ENCODE measurements around the gene CENPT. TPM values are rescaled to one million over a fixed set of nuclear protein-coding genes. Genes with fewer than 3 reads are reported as not detected.

Gene CENPT, protein sequence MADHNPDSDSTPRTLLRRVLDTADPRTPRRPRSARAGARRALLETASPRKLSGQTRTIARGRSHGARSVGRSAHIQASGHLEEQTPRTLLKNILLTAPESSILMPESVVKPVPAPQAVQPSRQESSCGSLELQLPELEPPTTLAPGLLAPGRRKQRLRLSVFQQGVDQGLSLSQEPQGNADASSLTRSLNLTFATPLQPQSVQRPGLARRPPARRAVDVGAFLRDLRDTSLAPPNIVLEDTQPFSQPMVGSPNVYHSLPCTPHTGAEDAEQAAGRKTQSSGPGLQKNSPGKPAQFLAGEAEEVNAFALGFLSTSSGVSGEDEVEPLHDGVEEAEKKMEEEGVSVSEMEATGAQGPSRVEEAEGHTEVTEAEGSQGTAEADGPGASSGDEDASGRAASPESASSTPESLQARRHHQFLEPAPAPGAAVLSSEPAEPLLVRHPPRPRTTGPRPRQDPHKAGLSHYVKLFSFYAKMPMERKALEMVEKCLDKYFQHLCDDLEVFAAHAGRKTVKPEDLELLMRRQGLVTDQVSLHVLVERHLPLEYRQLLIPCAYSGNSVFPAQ
- total RNA-seq (2022; extraction: Qiagen RNA extraction) = 25.7 to 33.9 TPM (median 29.4 TPM) in 5 replicates

DNA sequence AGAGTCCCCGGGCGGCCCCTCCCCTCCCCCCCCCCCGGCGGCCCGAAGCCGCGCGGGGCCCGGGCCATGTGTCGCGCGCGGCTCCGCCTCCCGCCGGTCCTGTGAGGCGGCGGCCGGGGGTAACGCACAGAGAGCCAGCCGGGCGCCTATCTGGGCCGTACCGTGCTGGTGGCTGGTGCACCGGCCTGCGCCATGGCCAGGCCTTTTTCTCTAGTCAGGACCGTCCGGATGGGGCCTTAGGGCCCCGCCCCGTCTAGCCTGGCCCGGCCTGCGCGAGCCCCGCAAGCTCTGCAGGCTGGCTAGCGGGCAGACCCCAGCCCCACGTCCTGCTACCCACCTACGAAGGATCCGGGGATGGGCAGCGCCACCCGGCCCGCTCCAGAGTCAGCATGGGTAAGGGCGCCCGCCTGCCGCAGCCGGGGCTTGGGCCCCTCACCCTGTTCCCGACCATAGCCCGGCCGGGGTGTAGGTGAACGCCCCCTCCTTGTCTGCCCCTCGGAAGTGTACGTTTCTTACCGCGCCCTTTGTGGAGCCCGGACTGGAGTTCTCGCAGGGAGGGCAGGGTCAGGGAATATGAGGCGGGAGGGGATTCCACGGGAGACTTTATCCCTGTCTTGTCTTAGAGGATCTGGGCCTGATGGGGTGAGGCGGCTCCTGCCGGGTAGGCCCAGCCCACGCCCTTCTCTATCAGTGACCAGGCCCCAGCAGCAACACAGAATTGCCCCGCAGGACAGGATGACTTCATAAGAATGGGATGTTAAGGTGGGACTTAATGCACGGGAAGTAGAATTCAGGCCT lies at the start of gene CENPT:
Gene CENPT, minus strand, starts transcription at position 630 of the 798 bp plus-strand sequence. CDS start 13,834 bp downstream, outside the sequence.

DNA sequence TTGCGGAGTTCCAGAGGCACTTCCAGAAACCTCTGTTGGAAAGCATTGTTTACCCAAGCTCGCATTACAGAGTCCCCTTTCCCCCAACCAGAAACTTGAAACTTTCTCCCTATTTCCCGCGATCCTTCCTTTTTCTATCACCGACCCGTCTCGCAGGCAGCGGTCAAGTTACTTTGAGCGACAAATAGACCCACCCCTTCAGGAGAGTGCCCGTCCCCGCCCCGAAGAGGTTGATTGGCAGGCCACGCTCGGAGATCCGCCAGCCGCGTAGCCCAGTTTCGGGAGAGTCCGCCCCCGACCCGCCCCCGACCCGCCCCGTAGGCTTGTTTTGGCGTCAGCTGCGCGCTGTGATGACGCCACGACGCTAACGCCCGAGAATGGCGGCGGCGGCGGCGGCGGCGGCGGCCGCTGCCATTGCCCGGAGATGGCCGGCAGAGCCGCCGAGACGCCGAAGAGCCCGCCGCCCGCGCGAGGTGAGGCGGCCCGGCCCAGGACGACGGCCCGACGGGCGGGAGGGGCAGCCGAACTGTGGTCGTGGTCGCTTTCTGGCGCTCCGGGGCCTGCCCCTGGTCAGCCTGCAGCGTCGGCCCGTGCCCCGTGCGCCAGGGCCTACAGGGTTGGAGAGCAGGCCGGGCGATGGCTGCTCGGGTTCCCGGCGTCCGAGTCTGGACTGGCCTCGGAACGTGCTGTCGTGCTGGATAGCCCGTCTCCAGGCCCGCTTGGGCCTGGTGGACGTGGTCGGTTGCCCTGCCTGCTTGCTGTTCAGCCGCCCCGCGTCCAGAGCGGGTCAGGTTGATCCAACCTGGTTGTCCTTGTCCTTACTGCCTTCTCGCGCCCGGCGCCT lies 45.6 kb upstream of the CENPT start, which contains the start of gene PSKH1:
Gene PSKH1, plus strand, starts transcription at position 356 of the 844 bp plus-strand sequence. CDS start 15,496 bp downstream, outside the sequence.

DNA sequence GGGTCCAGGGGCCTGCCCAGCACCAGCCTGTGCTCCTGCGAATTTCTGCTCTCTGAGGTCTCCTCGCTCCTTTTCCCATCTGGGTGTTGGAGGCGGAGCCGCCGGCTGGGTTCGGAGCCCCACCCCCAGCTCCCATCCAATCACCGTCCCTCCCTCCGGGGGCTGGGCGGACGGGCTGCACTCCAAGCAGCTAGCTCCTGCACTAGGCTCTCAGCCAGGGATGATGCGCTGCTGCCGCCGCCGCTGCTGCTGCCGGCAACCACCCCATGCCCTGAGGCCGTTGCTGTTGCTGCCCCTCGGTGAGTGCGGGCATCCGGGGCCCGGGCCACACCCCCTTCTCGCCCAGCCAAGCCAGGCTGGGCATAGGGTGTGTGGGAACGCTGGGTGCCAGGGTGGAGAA lies 37.2 kb upstream of the CENPT start, which contains the start of gene NRN1L:
Gene NRN1L, plus strand, starts transcription at position 202 of the 400 bp plus-strand sequence. Its CDS starts 19 bp downstream, at position 221.

DNA sequence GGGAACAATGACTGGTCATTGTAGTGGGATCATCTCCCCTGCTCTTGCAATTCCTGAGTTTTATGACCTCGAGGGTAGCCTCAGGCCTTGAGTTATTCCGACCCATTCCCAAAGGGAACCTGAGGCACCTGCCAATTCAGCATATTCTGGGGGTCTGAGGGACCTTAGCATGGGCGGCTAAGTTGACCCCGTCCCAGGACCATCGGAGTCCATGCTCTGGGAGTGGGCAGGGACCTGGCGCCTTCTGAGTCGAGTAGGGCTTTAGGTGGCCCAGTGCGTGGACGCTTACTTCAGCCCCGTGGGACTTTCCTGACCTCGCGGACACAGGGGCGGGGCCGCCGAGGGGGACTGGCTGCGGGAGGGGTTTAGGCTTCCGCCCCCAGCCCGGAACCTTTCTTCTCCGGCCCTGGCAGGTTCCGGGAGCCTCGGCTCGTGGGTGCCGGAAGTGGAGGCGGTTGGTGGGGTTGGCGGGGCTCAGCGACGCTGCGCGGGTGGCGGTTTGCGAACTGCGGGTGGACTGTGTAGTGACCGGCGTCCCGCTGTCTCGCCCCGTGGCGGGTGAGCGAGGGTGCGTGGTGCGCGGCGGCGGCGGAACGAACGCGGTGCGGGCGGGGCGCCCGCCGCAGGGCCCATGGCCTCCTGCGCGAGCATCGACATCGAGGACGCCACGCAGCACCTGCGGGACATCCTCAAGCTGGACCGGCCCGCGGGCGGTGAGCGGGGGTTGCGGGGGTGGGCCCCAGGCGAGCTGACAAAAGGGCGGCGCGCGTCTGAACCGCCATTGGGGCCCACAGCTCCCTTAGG lies 25.3 kb upstream of the CENPT start, which contains the start of gene EDC4:
Gene EDC4, plus strand, starts transcription at position 422 of the 804 bp plus-strand sequence. Its CDS starts 210 bp downstream, at position 632.

DNA sequence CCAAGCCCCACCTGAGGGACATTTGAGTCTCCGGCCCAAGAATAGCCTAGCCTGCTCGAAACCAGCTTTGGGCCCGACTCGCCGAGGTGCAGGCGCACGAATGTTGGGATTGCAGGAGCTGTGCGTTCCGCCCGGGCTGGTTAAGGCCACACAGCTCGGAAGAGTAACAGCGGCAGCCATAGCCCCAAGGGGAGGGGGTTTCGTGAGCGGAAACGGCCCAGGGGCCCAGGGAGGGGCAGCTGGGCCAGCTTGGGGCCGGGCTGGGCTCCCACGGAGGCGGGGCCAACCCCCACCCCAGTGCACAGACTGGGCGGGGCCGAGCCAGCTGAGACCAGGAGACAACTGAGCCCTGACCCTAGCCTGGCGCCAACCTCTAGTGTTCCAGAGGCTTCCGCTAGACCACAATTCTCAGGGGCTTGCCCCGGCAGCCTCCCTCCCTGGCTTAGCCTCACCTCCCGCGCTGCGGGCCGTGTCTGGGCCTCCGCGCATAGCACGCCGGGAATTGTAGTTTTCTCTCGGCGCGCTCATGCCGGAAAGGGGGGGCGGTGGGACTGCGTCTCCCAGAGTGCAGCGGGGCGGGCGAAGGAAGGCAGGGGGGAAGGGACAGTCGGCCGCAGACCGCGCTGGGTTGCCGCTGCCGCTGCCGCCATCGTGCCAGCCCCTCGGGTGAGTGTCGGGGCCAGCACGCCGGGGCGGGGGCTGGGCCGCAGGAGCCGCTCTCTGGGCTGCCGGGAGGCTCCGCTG lies 1.0 kb downstream of the CENPT start, which contains the start of gene NUTF2:
Gene NUTF2, plus strand, starts transcription at position 614 of the 744 bp plus-strand sequence. CDS start 18,198 bp downstream, outside the sequence.

DNA sequence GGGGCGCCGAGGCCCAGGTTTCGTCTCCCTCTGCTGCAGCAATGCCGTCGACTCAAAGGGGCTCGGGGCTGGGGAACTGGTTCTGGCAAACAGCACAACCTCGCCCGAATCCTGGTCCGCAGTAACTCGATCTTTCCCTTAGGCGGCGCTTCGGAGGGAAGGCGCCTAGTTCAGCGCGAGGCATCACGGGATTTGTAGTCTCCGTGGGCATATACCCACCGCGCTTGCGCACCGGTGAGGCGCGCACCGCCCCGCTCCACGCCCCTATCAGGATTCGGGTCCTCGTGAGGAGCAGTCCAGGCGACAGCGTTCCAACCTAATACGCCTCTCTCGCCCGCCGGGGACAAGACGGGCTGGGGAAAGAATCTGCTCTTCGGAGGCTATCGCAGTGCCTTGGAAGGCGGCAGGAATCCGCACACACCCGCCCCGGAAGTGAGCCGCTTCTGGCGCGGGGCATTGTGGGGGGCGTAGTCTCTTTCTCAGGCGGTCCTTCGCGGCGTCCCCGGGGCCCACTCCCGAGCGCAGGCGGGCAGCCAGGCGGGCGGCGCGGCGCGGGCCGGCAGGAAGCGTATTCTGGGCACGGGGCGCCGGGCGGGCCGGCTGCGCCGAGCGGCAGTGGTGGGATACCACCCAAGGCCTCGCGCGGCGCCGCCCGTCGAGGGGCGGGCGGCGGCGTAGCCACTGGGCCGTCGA lies 5.5 kb downstream of the CENPT start, which contains the start of gene THAP11:
Gene THAP11, plus strand, starts transcription at position 505 of the 693 bp plus-strand sequence. CDS start 235 bp downstream, outside the sequence.

DNA sequence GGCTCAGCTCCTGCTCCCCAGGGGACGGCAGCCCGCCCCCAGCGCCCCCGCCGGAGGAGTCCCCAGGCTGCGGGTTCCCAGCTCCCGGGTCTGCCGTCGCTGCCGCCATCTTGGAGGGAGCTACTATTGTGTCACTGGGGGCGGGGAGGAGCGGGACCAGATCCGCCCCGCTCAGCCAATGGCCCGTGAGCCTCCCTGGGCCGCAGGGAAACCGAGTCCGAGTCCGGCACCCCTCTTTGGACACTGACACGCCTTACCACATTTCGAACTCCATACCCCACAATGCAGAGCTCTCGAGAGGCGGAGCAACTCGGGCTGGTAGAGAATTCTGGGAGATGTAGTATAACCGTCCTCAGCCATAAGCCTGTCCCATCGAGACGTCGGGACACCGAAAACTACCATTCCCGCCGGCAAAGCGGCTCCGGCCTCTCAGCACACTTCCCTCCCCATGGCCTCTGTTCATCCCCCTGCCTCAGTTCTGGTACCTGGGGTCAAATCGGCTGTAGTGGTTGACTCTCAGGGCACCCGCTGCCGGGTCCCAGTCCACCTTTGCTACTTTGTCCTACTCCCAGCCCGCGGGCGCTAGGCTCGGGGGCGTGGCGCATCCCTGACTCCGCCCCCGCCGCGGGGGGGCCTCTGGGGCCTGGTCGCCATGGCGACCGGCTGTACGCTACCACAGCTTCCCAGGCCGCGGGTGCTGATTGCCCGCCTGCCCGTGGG lies 40.9 kb downstream of the CENPT start, which contains the start of the genes RANBP10 and TSNAXIP1:
Gene RANBP10, minus strand, starts transcription at position 133 of the 720 bp plus-strand sequence. Its CDS starts 24 bp downstream, at position 109.
Gene TSNAXIP1, plus strand, starts transcription at position 462 of the 720 bp plus-strand sequence. CDS start 261 bp downstream, outside the sequence.

Other genes with a start within 250 kb of the CENPT start
- 1.3 to 1.8 TPM (median 1.7 TPM) in 5 replicates for gene CARMIL2, start 202.5 kb downstream of the CENPT start, total RNA-seq (2022; extraction: Qiagen RNA extraction)
- 27.6 to 38.3 TPM (median 36.3 TPM) in 5 replicates for gene ACD, start 187.4 kb downstream of the CENPT start, total RNA-seq (2022; extraction: Qiagen RNA extraction)
- 1.0 to 2.3 TPM (median 1.8 TPM) in 5 replicates for gene PARD6A, start 186.7 kb downstream of the CENPT start, total RNA-seq (2022; extraction: Qiagen RNA extraction)
- gene ENKD1, start 180.9 kb downstream of the CENPT start, total RNA-seq (2022; extraction: Qiagen RNA extraction) = 6.7 to 12.9 TPM (median 12.3 TPM) in 5 replicates
- gene C16orf86, start 180.9 kb downstream of the CENPT start, total RNA-seq (2022; extraction: Qiagen RNA extraction) = 0.16 to 0.19 TPM (median 0.18 TPM) in 3 of 5 replicates, not detected in the others
- gene GFOD2, start 128.4 kb downstream of the CENPT start, total RNA-seq (2022; extraction: Qiagen RNA extraction) = 16.2 to 17.8 TPM (median 16.9 TPM) in 5 replicates
- gene RANBP10, start 41.1 kb downstream of the CENPT start, total RNA-seq (2022; extraction: Qiagen RNA extraction) = 8.3 to 10.2 TPM (median 9.6 TPM) in 5 replicates
- 0.40 to 0.83 TPM (median 0.61 TPM) in 5 replicates for gene TSNAXIP1, start 40.8 kb downstream of the CENPT start, total RNA-seq (2022; extraction: Qiagen RNA extraction)
- 26.4 to 43.9 TPM (median 41.9 TPM) in 5 replicates for gene THAP11, start 5.4 kb downstream of the CENPT start, total RNA-seq (2022; extraction: Qiagen RNA extraction)
- 226 to 250 TPM (median 240 TPM) in 5 replicates for gene NUTF2, start 760 bp downstream of the CENPT start, total RNA-seq (2022; extraction: Qiagen RNA extraction)
- gene EDC4, start 25.4 kb upstream of the CENPT start, total RNA-seq (2022; extraction: Qiagen RNA extraction) = 42.6 to 67.0 TPM (median 63.9 TPM) in 5 replicates
- gene NRN1L, start 37.2 kb upstream of the CENPT start, total RNA-seq (2022; extraction: Qiagen RNA extraction) = 0.14 to 0.32 TPM (median 0.27 TPM) in 4 of 5 replicates, not detected in the other
- gene PSKH1, start 45.6 kb upstream of the CENPT start, total RNA-seq (2022; extraction: Qiagen RNA extraction) = 11.0 to 19.4 TPM (median 16.2 TPM) in 5 replicates
- 1.2 to 2.7 TPM (median 1.6 TPM) in 5 replicates for gene CTRL, start 84.2 kb upstream of the CENPT start, total RNA-seq (2022; extraction: Qiagen RNA extraction)
- 36.5 to 61.0 TPM (median 54.1 TPM) in 5 replicates for gene PSMB10, start 89.2 kb upstream of the CENPT start, total RNA-seq (2022; extraction: Qiagen RNA extraction)
- 6.5 to 12.5 TPM (median 11.5 TPM) in 5 replicates for gene LCAT, start 96.4 kb upstream of the CENPT start, total RNA-seq (2022; extraction: Qiagen RNA extraction)
- gene SLC12A4, start 120.9 kb upstream of the CENPT start, total RNA-seq (2022; extraction: Qiagen RNA extraction) = 23.7 to 35.7 TPM (median 32.6 TPM) in 5 replicates
- gene DPEP3, start 132.8 kb upstream of the CENPT start, total RNA-seq (2022; extraction: Qiagen RNA extraction) = not detected in 5 replicates
- gene DPEP2, start 151.8 kb upstream of the CENPT start, total RNA-seq (2022; extraction: Qiagen RNA extraction) = not detected in 5 replicates
- not detected in 5 replicates for gene DPEP2NB, start 168.2 kb upstream of the CENPT start, total RNA-seq (2022; extraction: Qiagen RNA extraction)
- 17.0 to 20.9 TPM (median 20.2 TPM) in 5 replicates for gene DDX28, start 175.5 kb upstream of the CENPT start, total RNA-seq (2022; extraction: Qiagen RNA extraction)
- 16.2 to 19.8 TPM (median 17.6 TPM) in 5 replicates for gene DUS2, start 175.6 kb upstream of the CENPT start, total RNA-seq (2022; extraction: Qiagen RNA extraction)
- 14.5 to 15.4 TPM (median 14.9 TPM) in 5 replicates for gene NFATC3, start 237.7 kb upstream of the CENPT start, total RNA-seq (2022; extraction: Qiagen RNA extraction)

Data from A549 treated with CORT108297 at 1 μM for 4 hours (cell line).